Activated naive CD4-positive, alpha-beta T cell (primary cell): Measurements from ENCODE around the gene CTRB2.

Source experiments
- DNase-seq, 4 experiments: peaks; one replicate each; lab custom pipeline; 2025; lab: John Stamatoyannopoulos, UW

The CTRB2 gene

DNA sequence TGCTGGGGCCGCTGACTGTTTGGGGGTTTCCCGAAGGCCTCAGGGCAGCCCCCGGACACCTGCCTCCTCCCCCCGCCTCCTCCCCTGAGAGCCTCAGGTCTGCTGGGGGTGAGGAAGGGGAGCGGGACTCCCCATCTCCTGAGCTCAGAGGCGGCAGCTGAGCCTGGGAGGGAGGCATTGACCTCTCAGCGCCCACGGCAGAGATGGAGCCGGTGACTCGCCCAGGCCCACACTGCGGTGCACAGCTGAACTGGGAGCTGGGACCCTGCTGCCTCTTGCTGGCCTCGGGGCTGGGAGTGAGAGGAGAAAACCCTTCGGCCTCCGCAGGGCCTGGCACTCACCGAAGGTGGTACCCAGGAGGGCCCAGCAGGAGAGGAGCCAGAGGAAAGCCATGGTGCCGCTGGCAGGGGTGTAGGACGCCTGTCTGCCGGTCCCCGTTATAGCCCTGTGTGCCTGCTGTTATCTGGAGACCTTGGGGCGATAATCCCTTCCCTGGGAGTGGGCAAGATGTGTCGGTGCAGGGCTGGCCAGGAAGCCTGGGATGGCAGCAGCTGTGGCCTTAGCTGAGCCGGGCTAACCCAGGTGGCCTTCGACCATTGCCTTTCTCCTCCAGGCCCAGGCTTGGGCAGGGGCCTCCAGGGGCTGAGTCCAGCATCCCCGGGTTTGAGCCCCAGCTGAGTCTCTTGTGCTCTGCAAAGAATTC lies at the start of gene CTRB2:
CTRB2 (minus strand) TSS at position 413 of the 703 bp plus-strand sequence; CDS start at position 393, 20 bp downstream.
- DNase-seq = no peak

GRCh38 chr16:75256059-75256571 lies 49.2 kb upstream of the CTRB2 start:
- no peak for DNase-seq

DNA sequence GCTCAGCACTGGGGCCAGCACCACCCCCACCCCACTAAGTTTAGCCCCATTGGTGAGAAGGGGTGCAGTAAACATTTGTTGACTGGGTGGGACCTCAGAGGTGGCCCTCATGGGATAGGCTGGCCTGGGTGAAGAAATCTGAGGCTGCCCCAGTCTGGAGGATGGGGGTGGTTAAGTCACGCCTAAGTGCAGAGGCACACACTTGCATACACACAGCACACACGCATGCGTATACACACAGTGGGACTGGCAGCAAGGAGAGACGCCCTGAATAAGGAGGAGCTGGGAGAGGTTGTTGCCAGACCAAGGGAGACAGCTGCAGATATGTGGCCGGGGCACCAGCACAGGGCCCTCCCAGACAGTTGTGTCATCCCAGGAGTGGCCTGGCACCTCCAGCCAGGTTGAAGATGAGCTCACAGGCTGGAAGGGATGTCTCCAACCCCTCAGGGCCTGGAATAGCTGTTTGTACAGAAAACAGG lies 47.4 kb upstream of the CTRB2 start:
- no peak for DNase-seq

GRCh38 chr16:75252946-75253911 lies 46.3 kb upstream of the CTRB2 start:
- no peak for DNase-seq

- DNase-seq = no peak
Observed at GRCh38 chr16:75252049-75252864, 45.3 kb upstream of the CTRB2 start.

DNA sequence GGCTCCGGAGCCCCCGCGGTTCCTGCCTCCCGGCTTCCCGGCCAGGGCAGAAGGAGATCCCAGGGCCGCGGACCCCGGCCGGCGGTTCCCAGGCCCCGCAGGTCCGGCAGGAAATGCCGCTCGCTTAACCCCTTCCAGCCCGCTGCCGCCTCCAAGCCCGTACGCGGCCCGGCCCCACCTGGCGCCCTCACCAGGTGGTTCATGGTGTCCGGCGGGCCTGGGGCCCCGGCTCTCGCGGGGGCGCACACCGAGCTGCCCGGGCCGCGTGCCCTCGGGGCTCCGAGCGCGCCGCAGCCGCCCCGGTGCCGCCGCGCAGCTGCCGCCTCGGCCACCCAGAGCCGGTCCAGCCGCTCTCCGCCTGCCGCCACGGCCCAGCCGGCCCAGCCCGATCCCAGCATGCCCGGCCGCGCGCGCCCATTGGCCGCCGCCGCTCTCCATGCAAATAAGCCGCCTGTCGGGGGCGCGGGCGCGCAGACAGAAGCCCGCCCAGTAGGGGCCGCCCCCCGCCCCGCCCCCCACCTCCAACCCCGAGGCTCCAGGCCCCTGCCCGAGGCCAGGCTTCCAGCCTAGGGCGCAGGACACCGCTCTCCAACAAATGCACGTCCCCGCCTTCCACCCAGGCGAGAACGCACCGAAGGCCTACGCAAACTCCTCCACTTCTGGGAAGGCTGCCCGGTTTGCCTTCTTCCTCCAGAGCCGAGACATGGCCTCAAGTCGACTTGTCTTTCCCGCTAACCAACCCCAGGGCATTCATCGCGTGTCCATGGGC lies 44.5 kb upstream of the CTRB2 start, which contains the start of gene BCAR1:
BCAR1 (minus strand) TSS at position 345 of the 769 bp plus-strand sequence; CDS start at position 203, 142 bp downstream.
- no peak for DNase-seq

DNA sequence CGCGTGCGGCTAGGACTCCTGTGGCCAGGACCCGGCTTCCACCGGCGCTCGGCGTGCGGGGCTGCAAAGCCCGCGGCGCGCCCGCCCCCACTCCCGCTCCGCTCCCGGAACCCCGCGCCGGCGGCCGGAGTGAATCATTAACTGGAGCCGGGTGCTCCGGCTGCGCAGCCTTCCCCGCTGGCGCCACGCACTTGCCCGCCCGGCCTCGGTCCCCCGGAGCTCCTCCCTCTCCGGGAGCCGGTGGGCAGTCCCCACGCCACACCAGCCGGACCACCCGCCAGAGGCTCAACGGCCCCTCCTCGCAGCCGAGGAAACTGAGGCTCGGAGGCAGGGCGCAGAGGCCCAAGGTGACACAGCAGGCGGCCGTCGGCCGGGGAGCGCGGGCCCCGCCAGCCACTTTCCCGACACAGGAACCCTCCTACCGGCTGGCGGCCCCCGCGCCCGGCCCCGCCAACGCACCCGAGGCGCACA lies 43.9 kb upstream of the CTRB2 start:
- no peak for DNase-seq

GRCh38 chr16:75250089-75250808 lies 43.3 kb upstream of the CTRB2 start:
- DNase-seq = no peak

DNA sequence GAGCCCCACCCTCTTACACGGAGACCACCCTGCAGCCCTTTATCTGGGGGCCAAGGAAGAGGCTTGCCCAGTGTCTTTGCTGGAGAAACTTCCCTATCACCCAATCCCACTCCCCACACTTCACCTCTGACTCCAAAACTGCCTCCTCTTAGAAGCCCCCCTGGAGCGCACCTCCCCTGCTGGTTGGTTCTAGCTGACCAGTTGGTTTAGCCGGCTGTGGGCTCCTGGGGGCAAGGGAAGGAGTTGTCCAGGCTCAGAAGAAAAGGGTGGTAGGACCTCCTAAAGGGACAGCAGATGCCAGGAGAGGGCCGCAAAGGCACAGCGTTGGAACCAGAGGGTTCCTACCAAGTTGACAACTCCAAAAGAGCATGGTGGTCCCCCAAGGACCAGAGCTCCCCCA lies 42.5 kb upstream of the CTRB2 start:
- no peak for DNase-seq

DNA sequence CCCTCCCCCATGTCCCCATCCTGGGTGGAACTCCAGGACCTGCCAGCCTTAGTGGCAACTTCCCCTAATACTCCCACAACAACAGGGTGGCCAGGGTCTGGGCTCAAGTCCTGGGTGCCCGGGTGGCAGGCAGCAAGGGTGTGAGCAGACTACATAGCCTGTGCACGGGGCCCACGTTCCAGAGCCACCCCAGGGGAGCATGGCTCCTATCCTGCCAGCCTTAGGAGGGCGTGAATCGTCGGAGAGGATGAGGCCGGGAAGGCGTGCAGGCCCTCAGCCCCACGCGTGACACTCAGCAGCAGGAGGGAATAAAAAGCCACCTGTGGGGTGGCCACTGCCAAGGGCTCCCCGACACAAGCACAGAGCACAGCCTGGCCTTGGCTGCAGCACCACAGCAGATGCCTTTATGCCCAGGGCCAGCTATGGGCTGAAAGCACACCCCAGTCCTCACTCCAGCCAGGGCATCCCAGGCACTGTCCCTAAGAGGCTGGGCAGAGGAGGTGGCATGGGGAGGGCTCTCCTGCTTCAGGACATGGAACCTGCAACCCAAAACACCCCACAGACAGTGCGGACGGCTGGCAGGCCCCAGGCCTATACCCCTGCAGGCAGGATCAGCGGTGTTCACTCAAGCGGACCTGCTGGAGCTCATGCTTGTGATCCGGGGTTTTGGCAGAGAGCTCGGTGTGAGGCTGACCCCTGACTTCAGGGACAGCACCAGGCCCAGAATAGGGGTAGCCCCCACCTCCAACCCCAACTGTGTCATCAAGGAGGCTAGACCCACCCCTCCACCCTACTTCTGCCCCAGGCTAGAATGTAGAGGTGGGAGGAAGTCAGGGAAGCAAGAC lies 41.8 kb upstream of the CTRB2 start:
- DNase-seq = no peak

DNA sequence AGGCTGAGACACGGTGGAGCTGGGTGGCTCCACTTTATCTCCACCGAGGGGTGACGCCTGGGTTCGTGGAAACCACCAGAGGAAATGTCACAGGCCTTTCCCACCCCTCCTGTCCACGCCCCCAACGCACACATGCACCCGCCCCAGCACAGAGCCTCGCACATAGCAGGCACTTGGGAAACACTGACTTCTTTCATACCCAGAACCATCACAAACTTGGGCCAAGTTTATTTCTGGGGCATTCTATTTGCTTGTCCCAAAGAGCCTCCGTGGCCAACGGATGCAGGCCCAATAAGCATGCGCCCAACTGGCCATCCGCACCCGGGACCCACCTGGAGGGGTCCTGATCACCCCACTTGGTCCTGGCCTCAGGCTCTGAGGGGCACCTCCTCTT lies 41.2 kb upstream of the CTRB2 start:
- no peak for DNase-seq

GRCh38 chr16:75247249-75247648 lies 40.3 kb upstream of the CTRB2 start:
- no peak for DNase-seq

DNA sequence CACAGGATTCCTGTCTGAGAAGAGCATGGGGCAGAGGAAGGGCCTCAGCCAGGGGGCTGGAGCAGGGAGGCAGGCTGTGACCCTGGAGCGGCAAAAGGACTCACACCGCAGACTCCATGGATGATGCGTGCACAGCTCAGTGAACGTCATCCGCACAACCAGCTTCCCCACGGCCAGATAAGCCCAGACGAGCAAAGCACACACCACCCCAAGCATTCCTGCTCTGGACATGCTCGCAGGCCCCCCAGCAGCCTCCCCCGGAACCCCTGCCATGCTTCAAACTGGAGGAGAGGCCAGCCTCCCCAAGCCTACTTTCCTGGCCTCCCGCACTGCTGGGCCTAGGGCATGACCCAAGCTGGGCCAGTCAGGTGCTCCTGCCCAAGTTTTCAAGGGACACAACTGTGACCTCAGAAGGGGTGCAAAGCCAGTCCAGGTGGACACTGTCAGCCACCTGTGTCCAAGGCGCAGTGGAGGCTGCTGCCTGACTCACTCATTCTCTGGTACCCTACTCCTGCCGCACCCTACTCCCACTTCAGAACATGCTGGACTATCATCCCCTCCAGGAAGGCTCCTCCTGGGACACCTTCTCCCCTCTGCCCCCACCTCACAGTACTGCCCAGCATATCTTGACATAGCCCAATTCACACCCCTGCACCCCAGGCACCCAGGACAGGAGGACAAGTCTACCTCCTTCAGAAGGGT lies 39.7 kb upstream of the CTRB2 start:
- DNase-seq = no peak

DNA sequence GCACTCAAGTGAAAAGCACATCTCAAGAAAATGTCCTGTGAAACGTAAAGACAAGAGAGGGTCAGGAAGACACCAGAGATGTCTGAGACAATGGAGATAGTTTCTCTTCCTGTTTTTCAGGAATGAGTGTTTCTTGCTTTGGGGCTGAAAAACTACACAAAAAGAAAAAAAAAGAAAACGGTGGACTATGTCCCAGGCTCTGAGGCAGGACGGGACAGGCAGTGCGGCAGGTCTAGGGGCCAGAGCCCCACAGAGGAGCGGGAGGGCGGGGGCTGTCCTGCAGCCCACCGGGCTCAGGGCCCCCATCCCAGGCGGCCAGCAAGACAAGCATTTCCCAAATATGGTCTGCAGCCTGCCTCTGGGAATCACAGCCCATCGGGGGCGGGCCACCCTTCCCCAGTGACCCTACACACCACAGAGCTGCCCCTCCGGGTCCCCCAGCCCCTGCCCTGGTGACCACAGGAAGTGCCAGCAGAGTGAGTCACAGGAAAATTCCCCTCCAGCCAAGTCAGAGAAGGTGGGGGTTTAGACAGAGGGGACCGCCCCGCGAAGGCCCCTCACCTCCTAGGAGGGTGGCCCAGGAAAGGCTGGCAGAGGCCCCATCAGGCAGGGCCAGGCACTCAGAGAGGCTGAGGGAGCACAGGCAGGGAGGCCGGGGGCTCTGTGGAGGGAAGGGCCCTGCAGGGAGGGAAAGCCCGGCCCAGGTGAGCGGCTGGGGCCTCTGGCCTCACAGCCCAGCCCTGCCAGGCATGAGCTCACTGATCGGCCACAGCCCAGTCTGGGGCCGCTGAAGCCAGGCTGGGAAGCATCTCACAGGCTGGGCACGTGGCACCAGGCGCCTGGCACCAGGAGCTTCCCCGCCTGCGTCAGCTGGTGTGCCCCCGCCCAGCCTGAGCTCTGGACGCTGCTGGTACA lies 38.1 kb upstream of the CTRB2 start:
- DNase-seq = no peak

DNA sequence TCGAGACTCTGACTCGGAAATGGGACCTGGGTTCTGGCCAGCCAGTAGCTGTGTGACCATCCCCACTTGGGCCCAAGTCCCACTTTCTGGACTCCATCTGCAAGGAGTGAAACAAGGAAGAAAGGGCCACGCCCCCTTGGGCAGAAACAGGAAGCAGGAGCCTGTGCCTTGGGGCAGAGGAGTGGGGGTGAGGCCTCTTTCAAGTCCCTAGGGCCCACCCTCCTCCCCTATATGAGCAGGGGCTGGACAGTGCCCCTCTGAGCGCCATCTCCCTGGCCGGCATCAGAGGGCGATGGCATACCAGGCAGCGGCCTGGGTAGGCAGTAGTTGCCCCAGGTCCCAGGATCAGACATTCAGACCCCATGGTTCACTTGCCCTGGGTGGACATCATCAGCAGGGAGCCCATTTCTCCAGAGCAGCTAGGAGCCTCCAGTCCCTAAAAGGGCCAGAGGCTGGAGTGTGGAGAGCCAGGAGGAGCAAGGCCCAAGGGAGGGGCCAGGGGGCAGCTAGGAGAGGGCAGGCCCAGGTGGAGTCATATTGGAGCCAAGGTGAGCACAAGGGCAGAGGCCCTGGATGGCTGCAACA lies 37.4 kb upstream of the CTRB2 start:
- no peak for DNase-seq

DNA sequence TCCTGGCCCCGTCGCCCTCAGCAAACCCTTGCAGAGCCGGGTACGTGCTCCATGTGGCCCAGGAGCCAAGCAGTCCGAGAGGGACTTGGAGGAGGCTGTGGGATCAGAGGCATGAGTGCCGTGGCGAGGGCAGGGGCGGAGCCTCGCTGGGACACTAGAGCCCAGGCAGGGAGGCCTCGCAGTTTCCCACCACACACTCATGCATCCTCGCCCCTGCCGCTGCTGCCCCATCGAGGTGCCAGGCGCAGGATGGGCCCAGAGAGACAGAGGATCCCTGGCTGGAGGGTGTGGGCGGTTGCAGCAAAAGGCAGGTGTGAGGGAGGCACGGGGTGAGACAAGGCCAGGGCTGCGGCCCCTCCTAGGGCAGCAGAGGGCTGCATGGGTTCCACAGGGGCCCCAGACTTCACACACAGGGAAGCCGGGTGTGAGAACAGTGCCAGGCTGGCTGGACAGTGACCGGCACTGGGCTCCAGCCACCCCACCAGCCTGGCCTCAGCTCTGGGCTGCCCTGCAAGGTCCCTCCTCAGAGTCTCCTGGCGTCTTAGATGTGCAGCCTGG lies 36.8 kb upstream of the CTRB2 start:
- DNase-seq = no peak
